Left lung (tissue), 10 donors: ENCODE results near the gene FMO4. TPM values are rescaled to one million over a fixed set of nuclear protein-coding genes. Genes with fewer than 3 reads are reported as not detected.
"Not testable (repeated sequence)": the region's sequence is repeated elsewhere in the genome, so short reads cannot be mapped to it uniquely, and the experiment has no call there.

Experiments used
- ATAC-seq: fragments of 200-7000 bp; cut with Tn5 transposase; one replicate; pipeline ENCODE4 v1.9.1; 2020; ENCODE audit warnings: moderate library complexity
- DNase-seq, 4 donors: peaks; one replicate each; pipeline ENCODE4 v3.0.0-alpha.2; 2013 to 2020
- H3K27ac ChIP-seq, 2 donors: fragments of 200-600 bp; sonication (generic) in 1 of 2; one replicate each; pipeline versions ENCODE4 v1.5.0 to v1.8.0; 2020 to 2021
- H3K27me3 ChIP-seq, 2 donors: fragments of 200-600 bp; sonication (generic) in 1 of 2; one replicate each; pipeline versions ENCODE4 v1.5.0 to v1.8.0; 2020 to 2021
- H3K36me3 ChIP-seq, 2 donors: fragments of 200-600 bp; sonication (generic) in 1 of 2; one replicate each; pipeline versions ENCODE4 v1.5.0 to v1.8.0; 2020 to 2021
- H3K4me1 ChIP-seq, 2 donors: fragments of 200-600 bp; one replicate each; pipeline ENCODE4 v1.8.0; 2021
- H3K4me3 ChIP-seq, 2 donors: fragments of 200-600 bp; sonication (generic) in 1 of 2; one replicate each; pipeline versions ENCODE4 v1.5.0 to v1.8.0; 2020 to 2021; ENCODE audit warnings: mild to moderate bottlenecking in 1 of 2
- H3K9me3 ChIP-seq, 2 donors: fragments of 200-600 bp; sonication (generic) in 1 of 2; one replicate each; pipeline versions ENCODE4 v1.5.0 to v1.8.0; 2020 to 2021
- intact Hi-C, 2 donors: fragments of 100-400 bp; cut with DNase I; formaldehyde crosslinking; loops; one replicate each; pipeline versions ENCODE4 v1.11.2 to v1.14.2; 2022
- polyA plus RNA-seq, 6 donors: library from polyadenylated mRNA; unstranded; fragments of 120-200 nt; gene quantifications; one replicate each; pipeline ENCODE4 v1.2.1, GENCODE V29; 2013; ENCODE audit not compliant: insufficient read length in 6 of 6
- total RNA-seq, 2 donors: library from RNA; stranded (reverse); fragmentation: NEBNext Ultra II Directional; extraction: Animal tissue kit (Norgen Biotek cat#: 25700); gene quantifications; one replicate each; pipeline ENCODE4 v1.2.1, GENCODE V29; 2021
- TF ChIP-seq, protein P1 (sequence below), 2 donors: fragments of 200-600 bp; sonication (generic) in 1 of 2; IDR thresholded peaks; one replicate each; pipeline versions ENCODE4 v1.5.0 to v1.8.0; 2021; ENCODE audit warnings: antibody characterized with exemption in 2 of 2
- donor health status: DM: no; HTN: yes; CAD: no.
- donor health status: DM: no; HTN: no; CAD: no.

Gene FMO4
- total and polyA plus RNA-seq, 8 donors, result 4.0 to 19.7 (median 16.2) TPM

DNA sequence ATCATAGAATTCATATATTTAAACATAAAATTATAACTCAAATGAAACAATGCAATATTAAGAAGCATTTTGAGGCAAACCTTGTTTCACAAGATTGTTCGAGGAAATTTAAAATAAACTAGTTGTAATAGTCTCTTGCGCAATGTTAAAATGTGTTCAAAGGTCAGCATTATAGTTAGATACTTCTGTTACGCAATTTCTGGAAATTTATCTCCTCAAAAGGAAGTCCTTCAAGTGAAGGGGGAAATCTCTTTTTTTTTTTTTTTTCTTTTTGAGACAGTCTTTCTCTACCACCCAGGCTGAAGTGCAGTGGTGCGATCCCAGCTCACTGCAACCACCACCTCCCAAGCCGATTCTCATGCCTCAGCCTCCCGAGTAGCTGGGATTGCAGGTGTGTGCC is 52.1 kb downstream of the FMO4 start:
- H3K27ac ChIP-seq, result no peak overlapping the region
- no peaks in the 10 kb centered on the region for H3K36me3 ChIP-seq
- TF ChIP-seq, protein P1, sequence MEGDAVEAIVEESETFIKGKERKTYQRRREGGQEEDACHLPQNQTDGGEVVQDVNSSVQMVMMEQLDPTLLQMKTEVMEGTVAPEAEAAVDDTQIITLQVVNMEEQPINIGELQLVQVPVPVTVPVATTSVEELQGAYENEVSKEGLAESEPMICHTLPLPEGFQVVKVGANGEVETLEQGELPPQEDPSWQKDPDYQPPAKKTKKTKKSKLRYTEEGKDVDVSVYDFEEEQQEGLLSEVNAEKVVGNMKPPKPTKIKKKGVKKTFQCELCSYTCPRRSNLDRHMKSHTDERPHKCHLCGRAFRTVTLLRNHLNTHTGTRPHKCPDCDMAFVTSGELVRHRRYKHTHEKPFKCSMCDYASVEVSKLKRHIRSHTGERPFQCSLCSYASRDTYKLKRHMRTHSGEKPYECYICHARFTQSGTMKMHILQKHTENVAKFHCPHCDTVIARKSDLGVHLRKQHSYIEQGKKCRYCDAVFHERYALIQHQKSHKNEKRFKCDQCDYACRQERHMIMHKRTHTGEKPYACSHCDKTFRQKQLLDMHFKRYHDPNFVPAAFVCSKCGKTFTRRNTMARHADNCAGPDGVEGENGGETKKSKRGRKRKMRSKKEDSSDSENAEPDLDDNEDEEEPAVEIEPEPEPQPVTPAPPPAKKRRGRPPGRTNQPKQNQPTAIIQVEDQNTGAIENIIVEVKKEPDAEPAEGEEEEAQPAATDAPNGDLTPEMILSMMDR (IDR thresholded peaks at IDR 0.05), result no peak
- H3K9me3 ChIP-seq, result peaks cover 0 to 6% of the 10 kb centered on the region in 2 donors
- H3K4me3 ChIP-seq, result no peak overlapping the region
- intact Hi-C loops, result no loop called here
- DNase-seq, result peak in 1 of 4 donors; percentile 2
- peaks cover 0 to 6% of the 10 kb centered on the region in 2 donors for H3K4me1 ChIP-seq
- H3K27me3 ChIP-seq, result no peaks in the 10 kb centered on the region
- ATAC-seq, result peak; percentile 23

DNA sequence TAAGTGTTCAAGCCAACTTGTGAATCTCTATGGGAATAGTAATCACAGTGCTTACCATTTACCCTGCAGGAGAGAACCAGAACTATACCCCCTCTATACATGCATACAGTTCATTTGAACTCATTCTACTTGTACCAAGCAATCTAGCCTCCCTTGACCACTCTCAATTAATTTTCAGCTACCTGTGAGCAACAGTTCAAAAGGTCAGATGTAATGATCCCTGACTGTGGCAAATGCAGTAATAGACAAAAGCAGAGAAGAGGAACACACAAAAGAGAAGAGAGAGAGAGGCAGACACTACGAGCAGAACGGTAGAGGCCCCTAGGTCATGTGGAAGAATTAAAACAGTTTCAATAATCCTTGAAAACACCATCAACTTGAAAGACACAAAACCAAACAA is 52.8 kb downstream of the FMO4 start:
- Histone ChIP-seq H3K4me3 (no peak overlapping the region), H3K36me3 (no peaks in the 10 kb centered on the region), H3K27ac (no peak overlapping the region), H3K9me3 (peaks cover 0 to 6% of the 10 kb centered on the region in 2 donors), H3K27me3 (no peaks in the 10 kb centered on the region), H3K4me1 (peaks cover 0 to 6% of the 10 kb centered on the region in 2 donors)
- TF ChIP-seq, protein P1 (IDR thresholded peaks at IDR 0.05), result no peak
- intact Hi-C loops, result no loop called here
- DNase-seq (no peak), ATAC-seq (no peak)

DNA sequence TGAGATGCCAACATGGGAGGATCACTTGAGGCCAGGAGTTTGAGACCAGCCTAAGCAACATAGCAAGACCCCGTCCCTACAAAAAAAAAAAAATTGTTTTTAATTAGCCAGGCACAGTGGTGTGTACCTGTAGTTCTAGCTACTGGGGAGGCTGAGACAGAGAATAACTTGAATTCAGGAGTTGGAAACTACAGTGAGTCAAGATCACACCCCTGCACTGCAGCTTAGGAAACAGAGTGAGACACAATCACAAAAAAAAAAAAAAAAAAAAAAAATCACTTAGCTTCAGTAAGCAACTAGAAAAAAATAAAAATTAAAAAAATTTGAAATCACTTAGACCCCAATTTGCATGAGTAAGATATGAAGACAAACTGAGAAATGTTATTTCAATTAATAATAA is 53.5 kb downstream of the FMO4 start:
- no peak overlapping the region for H3K27ac ChIP-seq
- peaks cover 0 to 6% of the 10 kb centered on the region in 2 donors for H3K4me1 ChIP-seq
- ATAC-seq, result no peak
- no peak overlapping the region for H3K4me3 ChIP-seq
- intact Hi-C loops, result no loop called here
- H3K27me3 ChIP-seq, result no peaks in the 10 kb centered on the region
- H3K9me3 ChIP-seq, result peaks cover 0 to 3% of the 10 kb centered on the region in 2 donors
- no peaks in the 10 kb centered on the region for H3K36me3 ChIP-seq
- DNase-seq, result no peak
- TF ChIP-seq, protein P1 (IDR thresholded peaks at IDR 0.05), result no peak

DNA sequence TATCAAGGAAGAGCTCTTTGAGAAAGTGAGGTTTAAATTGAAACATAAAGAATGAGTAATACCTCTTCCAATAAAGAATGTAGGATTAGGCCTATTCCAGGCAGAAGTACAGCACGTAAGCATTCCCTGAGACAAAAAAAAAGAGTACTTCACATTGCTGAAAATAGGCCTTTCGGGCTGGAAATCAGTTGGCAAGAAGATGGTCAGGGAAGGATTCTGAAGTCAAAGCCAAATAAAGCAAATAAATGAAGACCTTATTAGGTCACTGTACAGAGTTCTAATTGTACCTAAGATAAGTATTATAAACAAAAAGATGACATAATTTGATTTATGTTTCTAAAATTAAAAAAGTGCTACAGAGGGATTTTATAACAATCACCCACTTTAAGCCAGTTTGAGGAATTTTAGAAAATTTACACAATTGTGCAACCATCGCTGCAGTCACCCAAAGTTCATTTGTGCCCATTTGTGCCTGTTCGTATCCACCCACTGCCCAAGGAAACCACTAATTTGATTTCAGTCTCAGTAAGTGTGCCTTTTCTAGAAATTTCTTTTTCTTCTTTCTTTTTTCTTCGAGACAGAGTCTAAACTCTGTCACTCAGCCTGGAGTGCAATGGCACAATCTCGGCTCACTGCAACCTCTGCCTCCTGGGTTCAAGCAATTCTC is 58.6 kb downstream of the FMO4 start:
- no peak overlapping the region for H3K4me3 ChIP-seq
- H3K27me3 ChIP-seq, result no peaks in the 10 kb centered on the region
- intact Hi-C loops, result no loop called here
- ATAC-seq (no peak), DNase-seq (no peak)
- H3K9me3 ChIP-seq, result no peaks in the 10 kb centered on the region
- no peaks in the 10 kb centered on the region for H3K4me1 ChIP-seq
- TF ChIP-seq, protein P1 (IDR thresholded peaks at IDR 0.05), result no peak
- no peak overlapping the region for H3K27ac ChIP-seq
- H3K36me3 ChIP-seq, result no peaks in the 10 kb centered on the region

DNA sequence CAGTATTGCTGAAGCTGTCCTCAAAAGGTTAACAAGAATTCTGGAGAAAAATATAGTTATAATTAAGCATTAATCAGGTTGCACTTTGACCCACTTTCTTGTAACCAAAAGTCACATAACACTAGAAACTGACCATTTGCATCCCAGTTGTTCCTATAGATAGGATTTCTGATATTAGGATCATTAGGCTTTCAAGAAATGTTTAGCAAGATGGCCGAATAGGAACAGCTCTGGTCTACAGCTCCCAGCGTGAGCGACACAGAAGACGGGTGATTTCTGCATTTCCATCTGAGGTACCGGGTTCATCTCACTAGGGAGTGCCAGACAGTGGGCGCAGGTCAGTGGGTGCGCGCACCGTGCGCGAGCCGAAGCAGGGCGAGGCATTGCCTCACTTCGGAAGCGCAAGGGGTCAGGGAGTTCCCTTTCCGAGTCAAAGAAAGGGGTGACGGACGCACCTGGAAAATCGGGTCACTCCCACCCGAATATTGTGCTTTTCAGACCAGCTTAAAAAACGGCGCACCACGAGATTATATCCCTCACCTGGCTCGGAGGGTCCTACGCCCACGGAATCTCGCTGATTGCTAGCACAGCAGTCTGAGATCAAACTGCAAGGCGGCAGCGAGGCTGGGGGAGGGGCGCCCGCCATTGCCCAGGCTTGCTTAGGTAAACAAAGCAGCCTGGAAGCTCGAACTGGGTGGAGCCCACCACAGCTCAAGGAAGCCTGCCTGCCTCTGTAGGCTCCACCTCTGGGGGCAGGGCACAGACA is 59.6 kb downstream of the FMO4 start:
- H3K9me3 ChIP-seq, intact Hi-C loops, H3K4me1 ChIP-seq, H3K4me3 ChIP-seq, H3K36me3 ChIP-seq, H3K27ac ChIP-seq, DNase-seq, ATAC-seq, H3K27me3 ChIP-seq: not testable (repeated sequence)
